Chondrocyte (in vitro differentiated cells): ENCODE data around the gene MPC2. TPM values are rescaled to one million over a fixed set of nuclear protein-coding genes. Genes with fewer than 3 reads are reported as not detected.
"Not testable (repeated sequence)": the region's sequence is repeated elsewhere in the genome, so short reads cannot be mapped to it uniquely, and the experiment has no call there.

ENCODE experiments used
- DNase-seq: peaks from one replicate; pipeline ENCODE4 v3.0.0; 2021; ENCODE audit warnings: mixed read lengths, low spot score
- H3K27ac Mint-ChIP-seq: one replicate; pipeline ENCODE4 v1.8.0; 2021; ENCODE audit warnings: mild to moderate bottlenecking, moderate library complexity, mixed read lengths; ENCODE audit not compliant: unreplicated experiment
- H3K27me3 Mint-ChIP-seq: 2 replicates; pipeline ENCODE4 v1.8.0; 2021; ENCODE audit warnings: low read depth, mixed read lengths
- H3K36me3 Mint-ChIP-seq: 2 replicates; pipeline ENCODE4 v1.8.0; 2021; ENCODE audit warnings: low read depth, mixed read lengths
- H3K4me1 Mint-ChIP-seq: 2 replicates; pipeline ENCODE4 v1.8.0; 2021; ENCODE audit warnings: low read depth, mild to moderate bottlenecking, mixed read lengths
- H3K4me3 Mint-ChIP-seq: one replicate; pipeline ENCODE4 v1.8.0; 2021; ENCODE audit warnings: mild to moderate bottlenecking, moderate library complexity, mixed read lengths; ENCODE audit not compliant: unreplicated experiment
- H3K9me3 Mint-ChIP-seq: 2 replicates; pipeline ENCODE4 v1.8.0; 2021; ENCODE audit warnings: low read depth, mixed read lengths
- CTCF ChIP-seq: fragments of 200-600 bp; sonication (generic); IDR thresholded peaks from 2 replicates; pipeline ENCODE4 v1.5.0; 2021; ENCODE audit warnings: antibody characterized with exemption, mild to moderate bottlenecking, moderate library complexity
- total RNA-seq: library from RNA; stranded (reverse); gene quantifications from 3 replicates; pipeline ENCODE4 v1.2.1, GENCODE V29; 2021

The MPC2 gene
- total RNA-seq, 1 donor from 2014 or later = 50.4 TPM

GRCh38 chr1:167898578-167899222 is 38.2 kb downstream of the MPC2 start:
- no peak for DNase-seq
- Mint-ChIP-seq H3K27me3 (no peaks in the 10 kb centered on the region), H3K36me3 (no peaks in the 10 kb centered on the region), H3K9me3 (no peaks in the 10 kb centered on the region), H3K27ac (no peak overlapping the region), H3K4me1 (no peaks in the 10 kb centered on the region), H3K4me3 (no peak overlapping the region)
- TF ChIP-seq CTCF = no peak

- Mint-ChIP-seq H3K36me3 (no peaks in the 10 kb centered on the region), H3K27ac (no peak overlapping the region), H3K4me3 (no peak overlapping the region), H3K9me3 (no peaks in the 10 kb centered on the region), H3K27me3 (no peaks in the 10 kb centered on the region), H3K4me1 (no peaks in the 10 kb centered on the region)
- no peak for DNase-seq
- TF ChIP-seq CTCF = no peak
Measured at GRCh38 chr1:167893798-167894197, 43.1 kb downstream of the MPC2 start.

- TF ChIP-seq CTCF = no peak
- H3K27me3 Mint-ChIP-seq = no peaks in the 10 kb centered on the region
- no peak overlapping the region for H3K27ac Mint-ChIP-seq
- no peak for DNase-seq
- H3K4me3 Mint-ChIP-seq = no peak overlapping the region
- peaks cover 3% of the 10 kb centered on the region for H3K9me3 Mint-ChIP-seq
- H3K36me3 Mint-ChIP-seq = peaks cover 2% of the 10 kb centered on the region
- H3K4me1 Mint-ChIP-seq = no peaks in the 10 kb centered on the region
Measured at GRCh38 chr1:167890400-167890799, 46.5 kb downstream of the MPC2 start.

DNA sequence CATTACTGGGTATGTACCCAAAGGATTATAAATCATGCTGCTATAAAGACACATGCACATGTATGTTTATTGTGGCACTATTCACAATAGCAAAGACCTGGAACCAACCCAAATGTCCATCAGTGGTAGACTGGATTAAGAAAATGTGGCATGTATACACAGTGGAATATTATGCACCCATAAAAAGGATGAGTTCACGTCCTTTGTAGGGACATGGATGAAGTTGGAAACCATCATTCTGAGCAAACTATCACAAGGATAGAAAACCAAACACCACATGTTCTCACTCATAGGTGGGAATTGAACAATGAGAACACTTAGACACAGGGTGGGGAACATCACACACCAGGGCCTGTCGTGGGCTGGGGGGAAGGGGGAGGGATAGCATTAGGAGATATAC is 49.7 kb downstream of the MPC2 start:
- not testable (repeated sequence) for H3K4me1 Mint-ChIP-seq, H3K4me3 Mint-ChIP-seq, H3K36me3 Mint-ChIP-seq, DNase-seq, H3K27ac Mint-ChIP-seq, H3K9me3 Mint-ChIP-seq, H3K27me3 Mint-ChIP-seq

GRCh38 chr1:167882376-167882775 is 54.5 kb downstream of the MPC2 start:
- no peaks in the 10 kb centered on the region for H3K27me3 Mint-ChIP-seq
- peaks cover 7% of the 10 kb centered on the region for H3K9me3 Mint-ChIP-seq
- no peak for TF ChIP-seq CTCF
- DNase-seq = no peak
- peaks cover 4% of the 10 kb centered on the region for H3K4me1 Mint-ChIP-seq
- no peak overlapping the region for H3K27ac Mint-ChIP-seq
- H3K4me3 Mint-ChIP-seq = no peak overlapping the region
- H3K36me3 Mint-ChIP-seq = no peaks in the 10 kb centered on the region

DNA sequence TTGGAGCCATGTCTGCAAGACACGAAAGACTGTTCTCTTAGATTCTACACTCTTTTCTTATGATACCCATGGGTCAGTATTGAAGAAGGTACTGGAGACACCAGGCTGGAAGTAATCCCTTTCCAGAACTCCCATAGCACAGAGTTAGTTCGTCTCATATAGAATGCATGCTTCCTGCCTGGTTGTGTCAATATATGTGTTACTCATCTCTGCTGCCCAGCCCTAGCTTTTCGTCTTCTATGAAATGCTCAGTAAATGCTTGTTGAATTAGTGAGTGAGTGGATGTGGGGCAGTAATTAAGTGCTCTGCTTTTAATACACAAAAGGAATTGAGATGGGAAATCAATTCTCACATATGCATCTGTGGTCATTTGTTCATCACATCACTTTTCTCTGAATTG is 55.1 kb downstream of the MPC2 start:
- H3K4me1 Mint-ChIP-seq = peaks cover 4% of the 10 kb centered on the region
- DNase-seq = no peak
- H3K4me3 Mint-ChIP-seq = no peak overlapping the region

More for the DNA sequence above, 55.1 kb downstream of the MPC2 start:
- H3K36me3 Mint-ChIP-seq = no peaks in the 10 kb centered on the region
- peaks cover 7% of the 10 kb centered on the region for H3K9me3 Mint-ChIP-seq
- H3K27me3 Mint-ChIP-seq = no peaks in the 10 kb centered on the region
- H3K27ac Mint-ChIP-seq = no peak overlapping the region
- TF ChIP-seq CTCF = no peak
